ENCODE measurements around the gene SORBS2. TPM values are rescaled to one million over a fixed set of nuclear protein-coding genes. Genes with fewer than 3 reads are reported as not detected.

SORBS2 gene
- total RNA-seq, 4 donors from 2014 or later: 21.5 to 118 (median 29.5) TPM

GRCh38 chr4:185796176-185796575 is 15.8 kb downstream of the SORBS2 start:
- TF ChIP-seq POLR2A (IDR thresholded peaks at IDR 0.05) (no peak), CTCF (IDR thresholded peaks at IDR 0.05) (no peak)
- DNase-seq: no peak
- no peaks in the 10 kb centered on the region for H3K27me3 ChIP-seq
- H3K36me3 ChIP-seq: no peaks in the 10 kb centered on the region
- no peaks in the 10 kb centered on the region for H3K4me1 ChIP-seq
- no peak overlapping the region for H3K4me3 ChIP-seq
- intact Hi-C loops (cut with DNase I; ENCODE audit: low total_unique reads): no loop called here
- no peak overlapping the region for H3K27ac ChIP-seq
- H3K9me3 ChIP-seq: no peaks in the 10 kb centered on the region

- DNase-seq: no peak
- no peaks in the 10 kb centered on the region for H3K9me3 ChIP-seq
- no peak overlapping the region for H3K27ac ChIP-seq
- H3K36me3 ChIP-seq: no peaks in the 10 kb centered on the region
- no peak overlapping the region for H3K4me3 ChIP-seq
- TF ChIP-seq POLR2A (IDR thresholded peaks at IDR 0.05): no peak
- no peak for TF ChIP-seq CTCF (IDR thresholded peaks at IDR 0.05)
- intact Hi-C loops (cut with DNase I; ENCODE audit: low total_unique reads): no loop called here
- H3K4me1 ChIP-seq: no peaks in the 10 kb centered on the region
- H3K27me3 ChIP-seq: no peaks in the 10 kb centered on the region
Observed at GRCh38 chr4:185794637-185795036, 17.4 kb downstream of the SORBS2 start.

- Histone ChIP-seq H3K4me1 (no peaks in the 10 kb centered on the region), H3K9me3 (no peaks in the 10 kb centered on the region), H3K4me3 (no peak overlapping the region), H3K36me3 (no peaks in the 10 kb centered on the region), H3K27ac (no peak overlapping the region), H3K27me3 (no peaks in the 10 kb centered on the region)
- no peak for DNase-seq
- intact Hi-C loops (cut with DNase I; ENCODE audit: low total_unique reads): no loop called here
- TF ChIP-seq POLR2A (IDR thresholded peaks at IDR 0.05) (no peak), CTCF (IDR thresholded peaks at IDR 0.05) (no peak)
Observed at GRCh38 chr4:185793716-185794115, 18.3 kb downstream of the SORBS2 start.

- H3K4me3 ChIP-seq: no peak overlapping the region
- TF ChIP-seq CTCF (IDR thresholded peaks at IDR 0.05): no peak
- no peak for TF ChIP-seq POLR2A (IDR thresholded peaks at IDR 0.05)
- no peaks in the 10 kb centered on the region for H3K27me3 ChIP-seq
- H3K27ac ChIP-seq: no peak overlapping the region
- H3K4me1 ChIP-seq: no peaks in the 10 kb centered on the region
- no peaks in the 10 kb centered on the region for H3K9me3 ChIP-seq
- H3K36me3 ChIP-seq: no peaks in the 10 kb centered on the region
- intact Hi-C loops (cut with DNase I; ENCODE audit: low total_unique reads): no loop called here
- DNase-seq: no peak
Observed at GRCh38 chr4:185793116-185793485, 18.9 kb downstream of the SORBS2 start.

- H3K27ac ChIP-seq: no peak overlapping the region
- no peaks in the 10 kb centered on the region for H3K27me3 ChIP-seq
- intact Hi-C loops (cut with DNase I; ENCODE audit: low total_unique reads): no loop called here
- no peak for DNase-seq
- no peaks in the 10 kb centered on the region for H3K4me1 ChIP-seq
- no peak for TF ChIP-seq CTCF (IDR thresholded peaks at IDR 0.05)
- TF ChIP-seq POLR2A (IDR thresholded peaks at IDR 0.05): no peak
- no peaks in the 10 kb centered on the region for H3K36me3 ChIP-seq
- no peaks in the 10 kb centered on the region for H3K9me3 ChIP-seq
- H3K4me3 ChIP-seq: no peak overlapping the region
Observed at GRCh38 chr4:185792384-185793115, 19.4 kb downstream of the SORBS2 start.

All from uterus (tissue), 4 donors.